Parathyroid adenoma (tissue), 2 donors: ENCODE data around the gene MAP3K21.
A peak's percentile ranks its signal among the peaks of the same experiment; 100 is the strongest.

Experiments
- H2AFZ ChIP-seq: fragments of 300-600 bp; sonication (generic); one replicate; pipeline ENCODE4 v1.7.0; 2017; ENCODE audit warnings: antibody characterized with exemption, mild to moderate bottlenecking
- H3K27ac ChIP-seq: fragments of 300-600 bp; sonication (generic); one replicate; pipeline ENCODE4 v1.7.0; 2017
- H3K27me3 ChIP-seq: fragments of 300-600 bp; sonication (generic); one replicate; pipeline ENCODE4 v1.7.0; 2017; ENCODE audit warnings: low read length; ENCODE audit not compliant: control insufficient read depth, insufficient read depth
- H3K36me3 ChIP-seq: fragments of 300-600 bp; sonication (generic); one replicate; pipeline ENCODE4 v1.7.0; 2017; ENCODE audit warnings: low read length; ENCODE audit not compliant: control insufficient read depth, insufficient read depth
- H3K4me1 ChIP-seq: fragments of 300-600 bp; sonication (generic); one replicate; pipeline ENCODE4 v1.7.0; 2017; ENCODE audit warnings: control low read depth
- H3K4me2 ChIP-seq: fragments of 300-600 bp; sonication (generic); one replicate; pipeline ENCODE4 v1.7.0; 2017; ENCODE audit warnings: low read length
- H3K4me3 ChIP-seq: fragments of 300-600 bp; sonication (generic); one replicate; pipeline ENCODE4 v1.7.0; 2017; ENCODE audit warnings: low read depth, low read length
- H3K79me2 ChIP-seq: fragments of 300-600 bp; sonication (generic); one replicate; pipeline ENCODE4 v1.7.0; 2017; ENCODE audit warnings: control low read depth
- H3K9ac ChIP-seq: fragments of 300-600 bp; sonication (generic); one replicate; pipeline ENCODE4 v1.7.0; 2017; ENCODE audit warnings: mild to moderate bottlenecking
- H3K9me3 ChIP-seq: fragments of 300-600 bp; sonication (generic); one replicate; pipeline ENCODE4 v1.7.0; 2017; ENCODE audit warnings: low read length; ENCODE audit not compliant: control insufficient read depth
- CTCF ChIP-seq: fragments of 300-600 bp; sonication (generic); IDR thresholded peaks from one replicate; pipeline ENCODE4 v1.7.0; 2017; ENCODE audit warnings: antibody characterized with exemption, mild to moderate bottlenecking
- donor health status: primary hyperparathyroidism.

MAP3K21 gene

GRCh38 chr1:233327651-233328141, at the start of gene MAP3K21:
Gene MAP3K21 (plus strand): TSS chr1:233327724. CDS start chr1:233328029, 305 bp downstream.
- no peaks in the 10 kb centered on the region for H3K9me3 ChIP-seq
- H3K27me3 ChIP-seq, result no peaks in the 10 kb centered on the region
- H3K9ac ChIP-seq, result peak within 1 kb of the TSS; percentile 28
- peak within 1 kb of the TSS; percentile 82 for H2AFZ ChIP-seq
- H3K79me2 ChIP-seq, result no peaks in the 10 kb centered on the region
- no peaks in the 10 kb centered on the region for H3K4me1 ChIP-seq
- H3K36me3 ChIP-seq, result no peaks in the 10 kb centered on the region
- peak within 1 kb of the TSS; percentile 81 for H3K4me2 ChIP-seq
- peak within 1 kb of the TSS; percentile 50 for H3K4me3 ChIP-seq
- peak within 1 kb of the TSS; percentile 53 for H3K27ac ChIP-seq
- TF ChIP-seq CTCF, result no peak

DNA sequence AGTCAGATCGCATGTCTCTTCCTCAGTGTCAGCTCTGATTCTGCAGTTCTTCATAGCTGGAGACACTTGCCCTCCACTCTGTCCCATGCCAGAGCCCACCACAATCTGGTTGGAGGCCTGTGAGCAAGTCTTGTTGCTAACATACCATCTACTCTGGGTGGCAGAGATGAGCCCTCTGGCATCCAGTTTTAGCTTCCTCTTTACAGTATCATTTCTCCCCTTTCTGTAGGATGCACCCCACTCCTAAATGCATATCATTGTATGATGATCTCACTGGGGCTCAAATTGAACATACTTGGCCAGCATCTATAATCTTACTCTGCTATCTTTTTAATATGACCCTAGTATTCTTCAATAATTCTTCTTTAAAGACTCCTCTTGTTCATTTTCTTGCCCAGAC, 48.9 kb upstream of the MAP3K21 start:
- H3K4me1 ChIP-seq, result no peaks in the 10 kb centered on the region
- H3K27ac ChIP-seq, result no peak overlapping the region
- H3K36me3 ChIP-seq, result no peaks in the 10 kb centered on the region
- H3K9me3 ChIP-seq, result no peaks in the 10 kb centered on the region
- H3K4me3 ChIP-seq, result no peak overlapping the region
- H3K27me3 ChIP-seq, result no peaks in the 10 kb centered on the region
- TF ChIP-seq CTCF, result no peak
- H3K4me2 ChIP-seq, result no peak overlapping the region
- no peak overlapping the region for H2AFZ ChIP-seq
- H3K79me2 ChIP-seq, result no peaks in the 10 kb centered on the region
- H3K9ac ChIP-seq, result no peak overlapping the region

DNA sequence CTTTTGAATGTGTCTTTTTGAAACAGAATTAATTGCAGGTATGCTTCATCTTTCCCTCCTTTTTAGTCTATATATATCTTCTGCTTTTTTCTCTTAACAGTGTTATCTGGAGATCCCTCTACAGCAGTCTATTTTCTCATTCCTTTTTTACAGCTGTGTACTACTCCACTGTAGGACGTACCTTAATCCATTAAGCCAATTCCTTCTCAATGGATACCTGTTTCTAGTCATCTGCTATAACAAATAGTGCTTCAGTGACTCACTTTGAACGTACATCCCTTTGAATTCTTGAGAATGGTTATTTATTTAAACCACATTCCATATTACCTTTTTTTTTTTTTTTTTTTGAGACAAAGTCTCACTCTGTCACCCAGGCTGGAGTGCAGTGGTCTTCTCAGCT, 47.6 kb upstream of the MAP3K21 start:
- Histone ChIP-seq H3K9ac (no peak overlapping the region), H3K9me3 (no peaks in the 10 kb centered on the region), H3K79me2 (no peaks in the 10 kb centered on the region), H3K4me2 (no peak overlapping the region), H2AFZ (no peak overlapping the region), H3K27me3 (no peaks in the 10 kb centered on the region), H3K36me3 (no peaks in the 10 kb centered on the region), H3K4me1 (no peaks in the 10 kb centered on the region), H3K4me3 (no peak overlapping the region), H3K27ac (no peak overlapping the region)
- no peak for TF ChIP-seq CTCF

GRCh38 chr1:233281711-233282581, 45.6 kb upstream of the MAP3K21 start:
- no peak overlapping the region for H2AFZ ChIP-seq
- H3K27me3 ChIP-seq, result no peaks in the 10 kb centered on the region
- TF ChIP-seq CTCF, result no peak
- H3K4me2 ChIP-seq, result no peak overlapping the region
- H3K4me1 ChIP-seq, result no peaks in the 10 kb centered on the region
- no peaks in the 10 kb centered on the region for H3K9me3 ChIP-seq
- H3K27ac ChIP-seq, result no peak overlapping the region
- H3K4me3 ChIP-seq, result no peak overlapping the region
- H3K79me2 ChIP-seq, result no peaks in the 10 kb centered on the region
- no peaks in the 10 kb centered on the region for H3K36me3 ChIP-seq
- no peak overlapping the region for H3K9ac ChIP-seq

DNA sequence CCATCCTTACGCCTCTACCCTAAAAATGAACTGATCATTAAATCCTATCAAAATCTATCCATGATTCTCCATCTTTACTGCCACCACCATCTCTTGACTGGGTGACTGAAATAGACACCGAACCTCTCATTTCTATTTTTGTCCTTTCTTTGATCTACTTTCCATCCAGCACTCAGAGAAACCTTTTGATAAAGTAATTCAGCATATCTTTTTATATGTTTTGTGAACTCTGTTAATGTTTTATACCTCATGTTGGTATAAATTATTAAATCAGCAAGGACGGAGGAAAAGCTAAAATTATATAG, 45.0 kb upstream of the MAP3K21 start:
- Histone ChIP-seq H3K27me3 (no peaks in the 10 kb centered on the region), H3K27ac (no peak overlapping the region), H3K4me3 (no peak overlapping the region), H3K9ac (no peak overlapping the region), H3K36me3 (no peaks in the 10 kb centered on the region), H3K4me2 (no peak overlapping the region), H3K4me1 (no peaks in the 10 kb centered on the region), H3K79me2 (no peaks in the 10 kb centered on the region), H2AFZ (no peak overlapping the region), H3K9me3 (no peaks in the 10 kb centered on the region)
- no peak for TF ChIP-seq CTCF
